ENCODE results near the gene ABCA12.

DNA sequence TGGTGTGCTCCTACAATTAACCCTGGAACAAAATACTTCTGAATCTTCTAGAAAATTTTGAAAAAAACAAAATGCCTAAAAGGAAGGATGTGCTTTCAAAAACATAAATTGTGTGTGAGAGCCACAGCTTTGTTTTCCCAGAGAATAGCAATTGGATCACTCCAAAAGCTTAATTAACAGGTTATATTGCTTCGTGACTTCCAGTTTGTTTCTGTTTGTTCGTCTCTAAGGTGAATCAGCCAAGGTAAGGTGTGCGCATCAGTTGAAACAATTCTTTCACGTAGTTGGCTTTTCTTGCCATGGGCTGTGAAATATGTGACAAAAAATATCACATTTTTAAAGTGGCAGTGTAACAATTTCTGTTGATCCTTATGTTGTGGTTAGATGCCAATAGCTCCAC, 238.7 kb downstream of the ABCA12 start:
- TF ChIP-seq, protein P1, sequence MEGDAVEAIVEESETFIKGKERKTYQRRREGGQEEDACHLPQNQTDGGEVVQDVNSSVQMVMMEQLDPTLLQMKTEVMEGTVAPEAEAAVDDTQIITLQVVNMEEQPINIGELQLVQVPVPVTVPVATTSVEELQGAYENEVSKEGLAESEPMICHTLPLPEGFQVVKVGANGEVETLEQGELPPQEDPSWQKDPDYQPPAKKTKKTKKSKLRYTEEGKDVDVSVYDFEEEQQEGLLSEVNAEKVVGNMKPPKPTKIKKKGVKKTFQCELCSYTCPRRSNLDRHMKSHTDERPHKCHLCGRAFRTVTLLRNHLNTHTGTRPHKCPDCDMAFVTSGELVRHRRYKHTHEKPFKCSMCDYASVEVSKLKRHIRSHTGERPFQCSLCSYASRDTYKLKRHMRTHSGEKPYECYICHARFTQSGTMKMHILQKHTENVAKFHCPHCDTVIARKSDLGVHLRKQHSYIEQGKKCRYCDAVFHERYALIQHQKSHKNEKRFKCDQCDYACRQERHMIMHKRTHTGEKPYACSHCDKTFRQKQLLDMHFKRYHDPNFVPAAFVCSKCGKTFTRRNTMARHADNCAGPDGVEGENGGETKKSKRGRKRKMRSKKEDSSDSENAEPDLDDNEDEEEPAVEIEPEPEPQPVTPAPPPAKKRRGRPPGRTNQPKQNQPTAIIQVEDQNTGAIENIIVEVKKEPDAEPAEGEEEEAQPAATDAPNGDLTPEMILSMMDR (conservative IDR thresholded peaks at IDR 0.05; ENCODE audit: low read length) = no peak
- TF ChIP-seq EZH2phosphoT487 (IDR thresholded peaks at IDR 0.05; ENCODE audit: borderline replicate concordance) = no peak
